ENCODE measurements around the gene IDUA.

Gene IDUA

DNA sequence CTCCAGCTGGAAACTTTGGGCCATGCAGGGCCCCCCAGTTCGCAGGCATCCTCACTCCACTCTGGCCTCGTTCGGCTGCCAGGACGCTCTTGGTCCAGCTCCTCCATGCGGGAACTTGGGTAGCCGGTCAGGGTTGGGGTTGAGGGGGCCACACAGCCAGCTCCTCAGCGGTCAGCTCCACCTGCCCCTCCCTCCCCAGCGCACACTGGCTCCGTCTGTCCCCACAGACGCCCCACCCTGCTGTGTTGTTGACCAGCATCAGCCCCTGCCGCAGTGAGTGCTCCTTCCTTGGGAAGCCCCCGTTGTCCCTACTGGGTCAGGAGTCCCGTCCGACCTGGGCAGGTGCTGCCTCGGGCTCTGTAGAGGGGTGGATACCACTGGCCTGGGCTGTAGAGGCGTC is 30.4 kb downstream of the IDUA start:
- no peak for DNase-seq (ENCODE audit: low spot score)

GRCh38 chr4:1017706-1018105 is 30.9 kb downstream of the IDUA start:
- DNase-seq (ENCODE audit: low spot score): no peak

DNA sequence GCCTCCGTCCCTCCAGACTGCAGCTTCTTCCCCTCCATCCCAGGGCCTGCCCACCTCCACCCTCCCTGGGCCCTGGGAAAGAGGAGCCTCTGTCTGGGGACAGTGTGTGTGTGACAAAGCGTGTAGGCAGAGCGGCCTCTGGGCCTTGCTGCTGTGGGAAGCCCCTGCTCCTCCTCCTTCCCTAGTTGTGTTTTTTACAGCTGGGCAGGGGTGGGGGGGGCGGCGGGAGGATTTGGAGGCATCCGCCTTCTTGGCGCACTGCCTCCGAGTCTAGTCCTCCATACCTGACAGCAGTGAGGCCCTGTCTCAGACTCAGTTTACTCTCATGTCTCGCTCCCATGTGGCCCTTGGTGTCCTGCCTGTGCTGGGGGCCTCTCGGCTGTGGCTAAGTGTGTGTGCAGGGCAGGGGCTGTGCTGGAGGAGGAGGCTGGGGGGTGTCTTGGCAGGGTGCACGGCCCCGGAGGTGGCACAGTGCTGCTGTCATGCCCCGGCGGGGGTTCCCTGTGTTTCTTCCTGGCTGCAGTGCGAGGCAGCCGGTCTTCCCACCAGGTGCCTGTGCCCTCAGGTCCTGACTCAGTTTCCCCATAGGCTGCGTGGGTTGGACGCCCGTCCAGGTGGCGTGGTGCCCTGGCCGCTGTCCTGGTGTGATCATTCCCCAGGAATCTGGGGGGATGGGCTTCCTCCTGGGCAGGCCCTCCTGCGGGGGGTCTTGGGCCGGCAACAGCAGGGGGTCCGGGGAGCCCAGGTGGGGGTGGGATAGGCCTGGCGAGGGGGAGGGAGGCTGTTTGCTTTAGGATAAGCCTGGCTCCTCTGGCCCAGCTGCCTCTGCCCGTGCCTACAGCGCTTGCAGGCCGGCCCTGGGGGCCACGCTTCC is 31.5 kb downstream of the IDUA start:
- no peak for DNase-seq (ENCODE audit: low spot score)

DNA sequence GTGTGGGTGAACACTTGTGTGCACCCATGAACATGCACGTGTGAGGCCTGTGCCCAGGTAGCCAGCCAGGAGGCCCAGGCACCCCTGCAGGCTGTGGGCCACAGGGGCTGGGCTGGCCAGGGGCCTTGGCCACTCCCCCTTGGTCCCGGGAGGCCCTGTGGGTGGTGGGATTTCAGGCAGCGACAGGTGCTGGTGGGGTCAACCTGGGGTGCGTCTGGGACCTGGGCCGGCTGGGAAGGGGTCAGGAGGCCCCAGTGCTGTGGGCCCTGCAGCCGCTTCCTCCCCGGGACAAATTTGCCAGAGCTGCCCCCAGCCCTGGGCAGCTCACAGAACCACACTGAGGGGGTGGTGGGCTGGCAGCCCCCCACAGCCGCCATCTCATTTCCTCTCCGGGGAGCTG is 32.5 kb downstream of the IDUA start:
- no peak for DNase-seq (ENCODE audit: low spot score)

- DNase-seq (ENCODE audit: low spot score): no peak
Observed at GRCh38 chr4:1019729-1020470, 33.1 kb downstream of the IDUA start.

DNA sequence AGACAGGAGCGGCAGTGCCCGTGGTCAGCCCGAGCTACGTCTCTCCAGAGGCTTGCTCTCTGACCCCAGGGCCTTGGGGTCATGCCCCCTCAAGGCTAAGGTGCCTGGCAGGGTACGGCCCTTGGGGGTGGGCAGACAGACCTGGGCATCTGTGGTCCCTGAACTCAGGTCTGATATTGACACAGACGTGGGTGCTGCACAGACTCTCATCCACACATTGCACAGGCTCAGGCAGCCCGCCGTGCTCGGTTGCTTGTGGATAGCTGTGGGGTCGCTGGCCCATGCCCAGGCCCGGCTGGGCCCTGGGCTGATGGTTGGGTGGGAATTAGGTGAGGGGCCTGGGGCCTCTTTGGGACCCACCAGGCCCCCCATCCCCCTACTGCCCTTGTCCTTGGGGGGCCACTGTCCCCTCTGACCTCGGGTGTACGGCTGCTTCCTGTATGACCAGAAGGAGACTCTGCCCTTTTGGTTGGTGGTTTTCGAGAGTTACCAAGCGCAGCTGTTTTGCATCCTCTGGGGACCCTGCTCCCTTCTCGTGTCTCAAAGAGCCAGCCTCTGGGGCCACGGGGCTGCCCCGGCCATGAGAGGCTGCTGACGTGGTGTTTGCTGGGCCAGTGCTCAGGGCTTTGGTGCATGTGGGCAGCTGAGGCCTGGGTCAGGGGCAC is 34.7 kb downstream of the IDUA start:
- DNase-seq (ENCODE audit: low spot score): no peak

DNA sequence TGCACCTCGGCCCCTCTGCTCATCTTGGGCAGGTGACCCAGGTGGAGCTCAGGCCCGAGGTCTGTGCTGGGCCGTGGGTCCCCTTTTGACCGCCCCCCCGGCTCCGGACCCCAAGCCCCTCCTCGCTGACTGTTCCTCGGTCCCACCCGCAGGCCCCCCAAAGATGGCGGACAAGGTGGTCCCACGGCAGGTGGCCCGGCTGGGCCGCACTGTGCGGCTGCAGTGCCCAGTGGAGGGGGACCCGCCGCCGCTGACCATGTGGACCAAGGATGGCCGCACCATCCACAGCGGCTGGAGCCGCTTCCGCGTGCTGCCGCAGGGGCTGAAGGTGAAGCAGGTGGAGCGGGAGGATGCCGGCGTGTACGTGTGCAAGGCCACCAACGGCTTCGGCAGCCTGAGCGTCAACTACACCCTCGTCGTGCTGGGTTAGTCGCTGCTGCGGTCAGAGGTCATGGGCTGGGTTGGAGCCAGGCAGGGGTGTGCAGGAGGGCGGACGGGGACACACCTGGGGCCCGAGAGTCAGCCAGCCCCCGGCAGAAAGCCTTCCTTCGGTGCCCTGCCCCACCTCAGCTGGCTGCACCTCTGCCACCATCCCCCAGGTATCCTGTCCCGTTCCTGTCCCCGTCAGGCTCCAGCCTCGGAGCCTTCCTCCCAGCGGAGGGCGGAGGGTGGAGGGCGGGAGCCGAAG is 35.4 kb downstream of the IDUA start:
- DNase-seq (ENCODE audit: low spot score): no peak

- no peak for DNase-seq (ENCODE audit: low spot score)
Observed at GRCh38 chr4:1022739-1023066, 35.9 kb downstream of the IDUA start.

- DNase-seq (ENCODE audit: low spot score): no peak
Observed at GRCh38 chr4:1023075-1023640, 36.3 kb downstream of the IDUA start.

DNA sequence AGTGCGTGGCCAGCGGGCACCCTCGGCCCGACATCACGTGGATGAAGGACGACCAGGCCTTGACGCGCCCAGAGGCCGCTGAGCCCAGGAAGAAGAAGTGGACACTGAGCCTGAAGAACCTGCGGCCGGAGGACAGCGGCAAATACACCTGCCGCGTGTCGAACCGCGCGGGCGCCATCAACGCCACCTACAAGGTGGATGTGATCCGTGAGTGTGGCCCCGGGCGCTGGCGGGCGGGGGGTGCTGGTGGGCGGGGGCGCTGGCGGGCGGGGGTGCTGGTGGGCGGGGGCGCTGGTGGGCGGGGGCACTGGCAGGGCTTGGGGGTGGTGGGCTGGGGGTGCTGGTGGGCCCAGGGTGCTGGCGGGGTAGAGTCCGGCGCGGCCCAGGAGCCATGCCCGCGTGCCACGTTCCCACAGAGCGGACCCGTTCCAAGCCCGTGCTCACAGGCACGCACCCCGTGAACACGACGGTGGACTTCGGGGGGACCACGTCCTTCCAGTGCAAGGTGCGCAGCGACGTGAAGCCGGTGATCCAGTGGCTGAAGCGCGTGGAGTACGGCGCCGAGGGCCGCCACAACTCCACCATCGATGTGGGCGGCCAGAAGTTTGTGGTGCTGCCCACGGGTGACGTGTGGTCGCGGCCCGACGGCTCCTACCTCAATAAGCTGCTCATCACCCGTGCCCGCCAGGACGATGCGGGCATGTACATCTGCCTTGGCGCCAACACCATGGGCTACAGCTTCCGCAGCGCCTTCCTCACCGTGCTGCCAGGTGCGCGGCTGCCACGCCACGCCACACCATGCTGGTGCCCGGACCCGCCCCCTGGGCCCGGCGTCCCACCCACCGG is 37.3 kb downstream of the IDUA start:
- no peak for DNase-seq (ENCODE audit: low spot score)

DNA sequence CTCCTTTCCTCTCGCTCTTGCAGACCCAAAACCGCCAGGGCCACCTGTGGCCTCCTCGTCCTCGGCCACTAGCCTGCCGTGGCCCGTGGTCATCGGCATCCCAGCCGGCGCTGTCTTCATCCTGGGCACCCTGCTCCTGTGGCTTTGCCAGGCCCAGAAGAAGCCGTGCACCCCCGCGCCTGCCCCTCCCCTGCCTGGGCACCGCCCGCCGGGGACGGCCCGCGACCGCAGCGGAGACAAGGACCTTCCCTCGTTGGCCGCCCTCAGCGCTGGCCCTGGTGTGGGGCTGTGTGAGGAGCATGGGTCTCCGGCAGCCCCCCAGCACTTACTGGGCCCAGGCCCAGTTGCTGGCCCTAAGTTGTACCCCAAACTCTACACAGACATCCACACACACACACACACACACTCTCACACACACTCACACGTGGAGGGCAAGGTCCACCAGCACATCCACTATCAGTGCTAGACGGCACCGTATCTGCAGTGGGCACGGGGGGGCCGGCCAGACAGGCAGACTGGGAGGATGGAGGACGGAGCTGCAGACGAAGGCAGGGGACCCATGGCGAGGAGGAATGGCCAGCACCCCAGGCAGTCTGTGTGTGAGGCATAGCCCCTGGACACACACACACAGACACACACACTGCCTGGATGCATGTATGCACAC is 38.2 kb downstream of the IDUA start:
- no peak for DNase-seq (ENCODE audit: low spot score)

DNA sequence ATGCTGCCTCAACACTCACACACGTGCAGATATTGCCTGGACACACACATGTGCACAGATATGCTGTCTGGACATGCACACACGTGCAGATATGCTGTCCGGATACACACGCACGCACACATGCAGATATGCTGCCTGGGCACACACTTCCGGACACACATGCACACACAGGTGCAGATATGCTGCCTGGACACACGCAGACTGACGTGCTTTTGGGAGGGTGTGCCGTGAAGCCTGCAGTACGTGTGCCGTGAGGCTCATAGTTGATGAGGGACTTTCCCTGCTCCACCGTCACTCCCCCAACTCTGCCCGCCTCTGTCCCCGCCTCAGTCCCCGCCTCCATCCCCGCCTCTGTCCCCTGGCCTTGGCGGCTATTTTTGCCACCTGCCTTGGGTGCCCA is 39.3 kb downstream of the IDUA start:
- DNase-seq (ENCODE audit: low spot score): no peak

GRCh38 chr4:1027219-1027914 is 40.5 kb downstream of the IDUA start:
- DNase-seq (ENCODE audit: low spot score): no peak

DNA sequence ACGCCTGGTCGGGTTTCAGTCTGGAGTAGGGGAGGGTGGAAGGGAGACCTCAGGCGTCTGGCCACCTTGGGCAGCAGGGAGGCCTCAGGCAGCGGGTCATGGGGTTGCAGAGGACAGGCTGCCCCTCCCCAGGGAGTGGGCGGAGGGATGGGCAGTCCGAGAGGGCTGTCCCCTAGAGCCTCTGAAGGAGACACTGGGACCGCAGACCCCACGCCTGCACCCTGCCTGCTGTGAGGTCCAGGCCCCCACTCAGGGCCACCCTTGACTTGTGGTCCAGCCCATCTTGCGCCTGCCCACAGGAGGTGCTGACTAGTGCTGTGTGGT is 41.0 kb downstream of the IDUA start:
- DNase-seq (ENCODE audit: low spot score): no peak

- DNase-seq (ENCODE audit: low spot score): no peak
Observed at GRCh38 chr4:1028574-1029220, 41.9 kb downstream of the IDUA start.

GRCh38 chr4:1029529-1029928 is 42.7 kb downstream of the IDUA start:
- DNase-seq (ENCODE audit: low spot score): no peak

- peak; percentile 60 for DNase-seq (ENCODE audit: low spot score)
Observed at GRCh38 chr4:1030031-1030430, 43.2 kb downstream of the IDUA start.

DNA sequence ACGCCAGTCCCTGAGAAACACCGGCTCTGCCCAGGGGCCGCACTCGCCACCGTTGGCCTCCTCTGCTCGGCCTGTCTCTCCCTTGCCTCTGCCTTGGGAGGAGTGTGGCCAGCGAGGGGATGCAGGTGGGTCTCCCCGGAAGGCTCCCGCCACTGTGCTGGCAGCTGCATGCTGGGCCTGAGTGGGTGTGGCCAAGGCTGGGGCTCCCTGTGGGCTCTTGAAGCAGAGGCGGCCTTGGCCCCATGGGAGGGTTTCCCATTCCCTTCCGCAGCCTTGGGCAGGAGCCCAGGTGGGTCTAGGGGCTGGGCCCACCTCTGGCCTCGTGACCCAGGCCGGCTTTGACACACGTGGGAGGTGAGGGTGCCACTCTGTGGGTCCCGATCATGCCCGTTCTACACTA is 43.7 kb downstream of the IDUA start:
- DNase-seq (ENCODE audit: low spot score): no peak

DNA sequence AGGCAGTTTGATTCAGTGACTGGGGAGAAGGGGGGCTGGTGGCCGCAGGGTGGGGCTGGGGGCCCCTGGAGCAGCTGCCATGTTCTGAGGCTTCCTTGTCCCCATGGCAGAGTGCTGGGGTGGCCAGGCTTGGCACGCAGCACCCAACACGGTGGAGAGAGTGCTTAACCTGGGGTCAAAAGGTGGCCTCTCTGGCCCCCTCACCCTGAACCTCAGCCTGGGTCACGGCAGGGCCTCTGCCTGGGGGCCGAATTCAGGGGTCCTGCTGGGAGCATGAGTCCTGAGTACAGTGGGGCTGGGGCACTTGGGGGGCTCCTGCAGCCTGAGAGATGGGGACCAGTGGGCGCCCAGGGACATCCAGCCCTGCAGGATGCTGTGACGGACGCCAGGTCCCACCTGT is 44.5 kb downstream of the IDUA start:
- no peak for DNase-seq (ENCODE audit: low spot score)
